WTC11 (cell line): ENCODE data around the gene CCDC158. TPM values are rescaled to one million over a fixed set of nuclear protein-coding genes. Genes with fewer than 3 reads are reported as not detected.

Experiments
- ATAC-seq: fragments of 200-7000 bp; cut with Tn5 transposase; 2 replicates; pipeline ENCODE4 v1.10.0; 2021; ENCODE audit warnings: mild to moderate bottlenecking, moderate library complexity
- CTCF ChIA-PET: fragments of 300-600 bp; sonication (Branson Sonifier 250); formaldehyde crosslinking; loops from one replicate; lab custom pipeline; 2021; ENCODE audit warnings: antibody characterized with exemption; lab: Charles Lee
- POLR2A ChIA-PET: fragments of 350-600 bp; sonication (Branson Sonifier 250); formaldehyde crosslinking; loops from one replicate; lab custom pipeline; 2021; ENCODE audit warnings: antibody characterized with exemption; lab: Charles Lee
- DNase-seq: peaks from one replicate; pipeline ENCODE4 v3.0.0; 2021; ENCODE audit warnings: low spot score
- H3K27ac Mint-ChIP-seq: 2 replicates; pipeline ENCODE4 v1.8.0; 2021; ENCODE audit warnings: mixed read lengths
- H3K27me3 Mint-ChIP-seq: 2 replicates; pipeline ENCODE4 v1.8.0; 2021; ENCODE audit warnings: low read depth, mild to moderate bottlenecking, moderate library complexity, mixed read lengths
- H3K36me3 Mint-ChIP-seq: 2 replicates; pipeline ENCODE4 v1.8.0; 2021; ENCODE audit warnings: mixed read lengths
- H3K4me1 Mint-ChIP-seq: 2 replicates; pipeline ENCODE4 v1.8.0; 2022; ENCODE audit warnings: mixed read lengths
- H3K4me3 Mint-ChIP-seq: 2 replicates; pipeline ENCODE4 v1.8.0; 2021; ENCODE audit warnings: mild to moderate bottlenecking, moderate library complexity, mixed read lengths
- H3K9me3 Mint-ChIP-seq: 2 replicates; pipeline ENCODE4 v1.8.0; 2021; ENCODE audit warnings: mixed read lengths
- ESRRA ChIP-seq: sonication (generic); formaldehyde crosslinking; IDR thresholded peaks from 2 replicates; pipeline ENCODE4 v1.8.1; 2022; ENCODE audit warnings: mild to moderate bottlenecking, missing genetic modification reagents, borderline replicate concordance
- ETV6 ChIP-seq: sonication (generic); formaldehyde crosslinking; IDR thresholded peaks from 2 replicates; pipeline ENCODE4 v1.8.1; 2022; ENCODE audit warnings: mild to moderate bottlenecking, missing genetic modification reagents
- FOXP1 ChIP-seq: sonication (generic); formaldehyde crosslinking; IDR thresholded peaks from 2 replicates; pipeline ENCODE4 v1.8.0; 2022; ENCODE audit warnings: missing genetic modification reagents, mild to moderate bottlenecking, moderate library complexity, borderline replicate concordance
- HMGA2 ChIP-seq: fragments of 250-450 bp; sonication (Bioruptor Pico); IDR thresholded peaks from 2 replicates; pipeline ENCODE4 v1.4.0; 2021; ENCODE audit warnings: mild to moderate bottlenecking, moderate library complexity
- NFYB ChIP-seq: sonication (generic); formaldehyde crosslinking; conservative IDR thresholded peaks from 2 replicates; pipeline ENCODE4 v1.8.0; 2022; ENCODE audit warnings: low read depth, missing genetic modification reagents
- TEAD1 ChIP-seq: sonication (generic); formaldehyde crosslinking; IDR thresholded peaks from 2 replicates; pipeline ENCODE4 v1.8.0; 2022; ENCODE audit warnings: mild to moderate bottlenecking, missing genetic modification reagents
- ZBTB21 ChIP-seq: sonication (generic); formaldehyde crosslinking; IDR thresholded peaks from 2 replicates; pipeline ENCODE4 v1.8.1; 2023; ENCODE audit warnings: mild to moderate bottlenecking, missing genetic modification reagents, borderline replicate concordance
- ZNF121 ChIP-seq: sonication (generic); formaldehyde crosslinking; IDR thresholded peaks from 2 replicates; pipeline ENCODE4 v1.8.0; 2023; ENCODE audit warnings: missing genetic modification reagents
- ZNF219 ChIP-seq: sonication (generic); formaldehyde crosslinking; IDR thresholded peaks from 2 replicates; pipeline ENCODE4 v1.8.0; 2023; ENCODE audit warnings: missing genetic modification reagents, mild to moderate bottlenecking, borderline replicate concordance
- total RNA-seq: library from RNA; stranded (reverse); gene quantifications from 3 replicates; pipeline ENCODE4 v1.2.3, GENCODE V29; 2021
- TF ChIP-seq, protein P1 (sequence below): sonication (generic); formaldehyde crosslinking; IDR thresholded peaks from 2 replicates; pipeline ENCODE4 v1.8.1; 2023; ENCODE audit warnings: mild to moderate bottlenecking, missing genetic modification reagents, moderate library complexity
- TF ChIP-seq, protein P2 (sequence below): fragments of 250-450 bp; sonication (Bioruptor Pico); IDR thresholded peaks from 2 replicates; pipeline ENCODE4 v2.1.2; 2022; ENCODE audit warnings: mild to moderate bottlenecking, moderate library complexity
- TF ChIP-seq, protein P3 (sequence below): sonication (generic); formaldehyde crosslinking; IDR thresholded peaks from 2 replicates; pipeline ENCODE4 v1.8.1; 2023; ENCODE audit warnings: mild to moderate bottlenecking, missing genetic modification reagents, moderate library complexity
- TF ChIP-seq, protein P4 (sequence below): sonication (generic); formaldehyde crosslinking; IDR thresholded peaks from 2 replicates; pipeline ENCODE4 v1.8.0; 2023; ENCODE audit warnings: mild to moderate bottlenecking, missing genetic modification reagents
- TF ChIP-seq, protein P5 (sequence below): sonication (generic); formaldehyde crosslinking; IDR thresholded peaks from 2 replicates; pipeline ENCODE4 v1.8.1; 2023; ENCODE audit warnings: mild to moderate bottlenecking, missing genetic modification reagents
- TF ChIP-seq, protein P6 (sequence below): fragments of 250-450 bp; sonication (Bioruptor Pico); IDR thresholded peaks from 2 replicates; pipeline ENCODE4 v1.8.0; 2021; ENCODE audit warnings: mild to moderate bottlenecking
- TF ChIP-seq, protein P7 (sequence below): sonication (generic); formaldehyde crosslinking; conservative IDR thresholded peaks from 2 replicates; pipeline ENCODE4 v1.8.1; 2022; ENCODE audit warnings: mild to moderate bottlenecking, missing genetic modification reagents
- TF ChIP-seq, protein P8 (sequence below): fragments of 250-450 bp; sonication (Bioruptor Pico); conservative IDR thresholded peaks from 2 replicates; pipeline ENCODE4 v1.9.0; 2021; ENCODE audit warnings: mild to moderate bottlenecking

CCDC158 gene
- total RNA-seq, 1 experiment from 2014 or later: 0.15 TPM

DNA sequence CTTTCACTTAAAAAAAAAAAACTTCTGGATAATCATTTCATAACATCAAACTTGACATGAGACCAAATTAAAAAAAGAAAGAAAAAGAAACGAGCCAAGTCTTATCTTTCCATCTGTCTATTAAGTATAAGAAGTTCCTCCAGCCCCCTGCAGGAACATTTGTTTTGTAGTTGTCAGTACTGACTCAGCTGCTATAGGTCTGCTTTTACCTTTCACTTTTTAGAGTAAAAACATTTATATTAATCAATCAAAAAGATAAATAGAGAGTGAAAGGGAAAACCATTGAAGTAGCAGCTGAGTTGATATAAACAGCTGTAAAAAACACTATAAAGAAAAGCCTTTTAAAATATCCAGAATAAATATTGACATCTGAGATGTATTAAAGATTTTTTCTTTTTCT lies 46.1 kb downstream of the CCDC158 start (continued):
- TF ChIP-seq NFYB (CRISPR knock-in tag): no peak
- TF ChIP-seq, all 79 proteins: peak for 0

DNA sequence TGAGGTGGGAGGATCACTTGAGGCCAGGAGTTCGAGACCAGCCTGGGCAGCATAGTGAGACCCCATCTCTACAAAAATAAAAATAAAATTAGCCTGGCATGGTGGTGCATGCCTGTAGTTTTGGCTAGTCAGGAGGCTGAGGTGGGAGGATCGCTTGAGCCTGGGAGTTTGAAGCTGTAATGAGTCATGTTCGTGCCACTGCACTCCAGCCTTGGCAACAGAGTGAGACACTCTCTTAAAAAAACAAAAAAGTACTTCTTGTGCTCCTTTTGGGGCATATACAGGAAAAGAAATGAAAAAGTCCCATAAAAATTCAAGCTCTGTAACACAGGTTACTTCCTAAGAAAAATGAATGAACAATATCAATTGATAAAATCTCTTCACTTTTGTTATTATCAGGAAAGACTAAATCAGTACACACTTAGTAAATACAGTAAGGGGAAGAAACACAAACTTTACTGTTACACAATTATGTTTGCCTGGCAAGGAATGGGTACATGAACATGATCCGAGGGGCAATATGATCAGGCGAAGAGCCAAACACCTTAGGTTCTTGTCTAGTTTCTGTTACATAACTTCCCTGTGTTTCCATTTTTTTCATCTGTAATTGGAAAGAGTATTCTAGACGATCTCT lies 46.9 kb downstream of the CCDC158 start:
- TF ChIP-seq TEAD1 (CRISPR knock-in tag) (no peak), ZBTB21 (CRISPR knock-in tag) (no peak), ESRRA (CRISPR knock-in tag) (no peak), ETV6 (CRISPR knock-in tag) (no peak), HMGA2 (CRISPR knock-in tag) (no peak), ZNF219 (CRISPR knock-in tag) (no peak), FOXP1 (CRISPR knock-in tag) (no peak), ZNF121 (CRISPR knock-in tag) (no peak)
- TF ChIP-seq, protein P1, sequence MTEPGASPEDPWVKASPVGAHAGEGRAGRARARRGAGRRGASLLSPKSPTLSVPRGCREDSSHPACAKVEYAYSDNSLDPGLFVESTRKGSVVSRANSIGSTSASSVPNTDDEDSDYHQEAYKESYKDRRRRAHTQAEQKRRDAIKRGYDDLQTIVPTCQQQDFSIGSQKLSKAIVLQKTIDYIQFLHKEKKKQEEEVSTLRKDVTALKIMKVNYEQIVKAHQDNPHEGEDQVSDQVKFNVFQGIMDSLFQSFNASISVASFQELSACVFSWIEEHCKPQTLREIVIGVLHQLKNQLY (CRISPR knock-in tag): no peak
- TF ChIP-seq, protein P2, sequence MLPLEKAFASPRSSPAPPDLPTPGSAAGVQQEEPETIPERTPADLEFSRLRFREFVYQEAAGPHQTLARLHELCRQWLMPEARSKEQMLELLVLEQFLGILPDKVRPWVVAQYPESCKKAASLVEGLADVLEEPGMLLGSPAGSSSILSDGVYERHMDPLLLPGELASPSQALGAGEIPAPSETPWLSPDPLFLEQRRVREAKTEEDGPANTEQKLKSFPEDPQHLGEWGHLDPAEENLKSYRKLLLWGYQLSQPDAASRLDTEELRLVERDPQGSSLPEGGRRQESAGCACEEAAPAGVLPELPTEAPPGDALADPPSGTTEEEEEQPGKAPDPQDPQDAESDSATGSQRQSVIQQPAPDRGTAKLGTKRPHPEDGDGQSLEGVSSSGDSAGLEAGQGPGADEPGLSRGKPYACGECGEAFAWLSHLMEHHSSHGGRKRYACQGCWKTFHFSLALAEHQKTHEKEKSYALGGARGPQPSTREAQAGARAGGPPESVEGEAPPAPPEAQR (CRISPR knock-in tag): no peak
- TF ChIP-seq, protein P3, sequence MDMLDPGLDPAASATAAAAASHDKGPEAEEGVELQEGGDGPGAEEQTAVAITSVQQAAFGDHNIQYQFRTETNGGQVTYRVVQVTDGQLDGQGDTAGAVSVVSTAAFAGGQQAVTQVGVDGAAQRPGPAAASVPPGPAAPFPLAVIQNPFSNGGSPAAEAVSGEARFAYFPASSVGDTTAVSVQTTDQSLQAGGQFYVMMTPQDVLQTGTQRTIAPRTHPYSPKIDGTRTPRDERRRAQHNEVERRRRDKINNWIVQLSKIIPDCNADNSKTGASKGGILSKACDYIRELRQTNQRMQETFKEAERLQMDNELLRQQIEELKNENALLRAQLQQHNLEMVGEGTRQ (CRISPR knock-in tag): no peak
- TF ChIP-seq, protein P4, sequence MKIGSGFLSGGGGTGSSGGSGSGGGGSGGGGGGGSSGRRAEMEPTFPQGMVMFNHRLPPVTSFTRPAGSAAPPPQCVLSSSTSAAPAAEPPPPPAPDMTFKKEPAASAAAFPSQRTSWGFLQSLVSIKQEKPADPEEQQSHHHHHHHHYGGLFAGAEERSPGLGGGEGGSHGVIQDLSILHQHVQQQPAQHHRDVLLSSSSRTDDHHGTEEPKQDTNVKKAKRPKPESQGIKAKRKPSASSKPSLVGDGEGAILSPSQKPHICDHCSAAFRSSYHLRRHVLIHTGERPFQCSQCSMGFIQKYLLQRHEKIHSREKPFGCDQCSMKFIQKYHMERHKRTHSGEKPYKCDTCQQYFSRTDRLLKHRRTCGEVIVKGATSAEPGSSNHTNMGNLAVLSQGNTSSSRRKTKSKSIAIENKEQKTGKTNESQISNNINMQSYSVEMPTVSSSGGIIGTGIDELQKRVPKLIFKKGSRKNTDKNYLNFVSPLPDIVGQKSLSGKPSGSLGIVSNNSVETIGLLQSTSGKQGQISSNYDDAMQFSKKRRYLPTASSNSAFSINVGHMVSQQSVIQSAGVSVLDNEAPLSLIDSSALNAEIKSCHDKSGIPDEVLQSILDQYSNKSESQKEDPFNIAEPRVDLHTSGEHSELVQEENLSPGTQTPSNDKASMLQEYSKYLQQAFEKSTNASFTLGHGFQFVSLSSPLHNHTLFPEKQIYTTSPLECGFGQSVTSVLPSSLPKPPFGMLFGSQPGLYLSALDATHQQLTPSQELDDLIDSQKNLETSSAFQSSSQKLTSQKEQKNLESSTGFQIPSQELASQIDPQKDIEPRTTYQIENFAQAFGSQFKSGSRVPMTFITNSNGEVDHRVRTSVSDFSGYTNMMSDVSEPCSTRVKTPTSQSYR (CRISPR knock-in tag): no peak
- TF ChIP-seq, protein P5, sequence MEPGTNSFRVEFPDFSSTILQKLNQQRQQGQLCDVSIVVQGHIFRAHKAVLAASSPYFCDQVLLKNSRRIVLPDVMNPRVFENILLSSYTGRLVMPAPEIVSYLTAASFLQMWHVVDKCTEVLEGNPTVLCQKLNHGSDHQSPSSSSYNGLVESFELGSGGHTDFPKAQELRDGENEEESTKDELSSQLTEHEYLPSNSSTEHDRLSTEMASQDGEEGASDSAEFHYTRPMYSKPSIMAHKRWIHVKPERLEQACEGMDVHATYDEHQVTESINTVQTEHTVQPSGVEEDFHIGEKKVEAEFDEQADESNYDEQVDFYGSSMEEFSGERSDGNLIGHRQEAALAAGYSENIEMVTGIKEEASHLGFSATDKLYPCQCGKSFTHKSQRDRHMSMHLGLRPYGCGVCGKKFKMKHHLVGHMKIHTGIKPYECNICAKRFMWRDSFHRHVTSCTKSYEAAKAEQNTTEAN (CRISPR knock-in tag): no peak
- TF ChIP-seq, protein P6, sequence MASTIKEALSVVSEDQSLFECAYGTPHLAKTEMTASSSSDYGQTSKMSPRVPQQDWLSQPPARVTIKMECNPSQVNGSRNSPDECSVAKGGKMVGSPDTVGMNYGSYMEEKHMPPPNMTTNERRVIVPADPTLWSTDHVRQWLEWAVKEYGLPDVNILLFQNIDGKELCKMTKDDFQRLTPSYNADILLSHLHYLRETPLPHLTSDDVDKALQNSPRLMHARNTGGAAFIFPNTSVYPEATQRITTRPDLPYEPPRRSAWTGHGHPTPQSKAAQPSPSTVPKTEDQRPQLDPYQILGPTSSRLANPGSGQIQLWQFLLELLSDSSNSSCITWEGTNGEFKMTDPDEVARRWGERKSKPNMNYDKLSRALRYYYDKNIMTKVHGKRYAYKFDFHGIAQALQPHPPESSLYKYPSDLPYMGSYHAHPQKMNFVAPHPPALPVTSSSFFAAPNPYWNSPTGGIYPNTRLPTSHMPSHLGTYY (CRISPR knock-in tag): no peak
- TF ChIP-seq, protein P7, sequence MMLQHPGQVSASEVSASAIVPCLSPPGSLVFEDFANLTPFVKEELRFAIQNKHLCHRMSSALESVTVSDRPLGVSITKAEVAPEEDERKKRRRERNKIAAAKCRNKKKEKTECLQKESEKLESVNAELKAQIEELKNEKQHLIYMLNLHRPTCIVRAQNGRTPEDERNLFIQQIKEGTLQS: no peak
- TF ChIP-seq, protein P8, sequence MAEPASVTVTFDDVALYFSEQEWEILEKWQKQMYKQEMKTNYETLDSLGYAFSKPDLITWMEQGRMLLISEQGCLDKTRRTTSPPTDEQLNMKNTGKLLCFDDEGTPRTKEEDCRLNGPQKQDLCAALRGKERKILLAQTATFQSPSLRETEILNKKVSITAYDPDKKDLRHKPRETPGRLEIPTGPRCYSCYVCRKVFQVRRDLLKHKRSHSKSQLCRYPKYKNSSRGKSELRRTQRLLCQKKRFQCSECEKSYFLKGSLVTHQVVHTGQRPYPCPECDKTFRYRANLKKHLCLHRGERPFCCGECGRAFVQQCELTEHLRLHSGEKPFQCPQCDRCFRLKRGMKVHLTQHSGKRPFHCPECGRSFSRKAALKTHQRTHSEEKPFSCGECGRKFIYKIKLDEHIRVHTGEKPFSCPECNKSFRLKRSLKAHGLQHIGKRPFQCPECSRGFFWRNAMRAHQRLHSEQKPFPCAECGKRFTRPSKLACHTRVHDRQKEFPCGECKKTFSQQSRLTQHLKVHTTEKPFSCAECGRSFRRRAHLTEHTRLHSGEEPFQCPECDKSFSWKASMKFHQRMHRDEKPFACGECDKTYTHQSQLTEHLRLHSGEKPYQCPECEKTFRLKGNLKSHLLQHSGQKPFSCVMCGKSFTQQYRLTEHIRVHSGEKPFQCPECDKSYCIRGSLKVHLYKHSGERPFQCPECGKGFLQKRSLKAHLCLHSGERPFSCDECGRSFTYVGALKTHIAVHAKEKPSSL: no peak
- H3K27me3 Mint-ChIP-seq: no peaks in the 10 kb centered on the region
- H3K4me1 Mint-ChIP-seq: peaks cover 14% of the 10 kb centered on the region
- H3K27ac Mint-ChIP-seq: no peak overlapping the region
- ATAC-seq: no peak
- no peak for DNase-seq
- ChIA-PET POLR2A (no interaction called here), CTCF (interaction anchor here (5.6 kb wide), 1 partner anchor 195 kb away, joined by 122 read pairs; no protein-coding TSS in a partner anchor)
- H3K4me3 Mint-ChIP-seq: no peak overlapping the region
- H3K9me3 Mint-ChIP-seq: no peaks in the 10 kb centered on the region
- no peaks in the 10 kb centered on the region for H3K36me3 Mint-ChIP-seq
